Natural killer cell treated with Interleukin-12 subunit alpha and Interleukin-12 subunit beta and Interleukin-15 and Interleukin-18, amount 100 ng/mL, for 72 hours (primary cell): ENCODE data around the gene PTPRS. TPM values are rescaled to one million over a fixed set of nuclear protein-coding genes. Genes with fewer than 3 reads are reported as not detected.
A peak's percentile ranks its signal among the peaks of the same experiment; 100 is the strongest.
"Not testable (repeated sequence)": the region's sequence is repeated elsewhere in the genome, so short reads cannot be mapped to it uniquely, and the experiment has no call there.

Experiments
- ATAC-seq, 2 donors: fragments of 150-1000 bp; cut with Tn5 transposase in 1 of 2; sonication (Bioruptor Pico), chemical (Tn5 transposase) in 1 of 2; 2 replicates each; pipeline ENCODE4 v1.10.0; 2021
- DNase-seq: peaks from one replicate; pipeline ENCODE4 v3.0.0; 2022; ENCODE audit warnings: low spot score
- H3K27ac Mint-ChIP-seq, 2 donors: 1 replicate in 1 of 2; 2 replicates in 1 of 2; pipeline ENCODE4 v1.8.0; 2022; ENCODE audit warnings: mixed read lengths in 2 of 2, mild to moderate bottlenecking in 1 of 2, moderate library complexity in 1 of 2
- H3K27me3 Mint-ChIP-seq, 2 donors: 1 replicate in 1 of 2; 2 replicates in 1 of 2; pipeline ENCODE4 v1.8.0; 2022; ENCODE audit warnings: mixed read lengths in 2 of 2
- H3K36me3 Mint-ChIP-seq: one replicate; pipeline ENCODE4 v1.8.0; 2022; ENCODE audit warnings: mixed read lengths
- H3K4me1 Mint-ChIP-seq, 2 donors: 1 replicate in 1 of 2; 2 replicates in 1 of 2; pipeline ENCODE4 v1.8.0; 2022; ENCODE audit warnings: low read depth in 2 of 2, mixed read lengths in 2 of 2, mild to moderate bottlenecking in 1 of 2
- H3K4me3 Mint-ChIP-seq: one replicate; pipeline ENCODE4 v1.8.0; 2022; ENCODE audit warnings: mixed read lengths
- H3K9me3 Mint-ChIP-seq: 2 replicates; pipeline ENCODE4 v1.8.0; 2022; ENCODE audit warnings: mixed read lengths
- total RNA-seq, 2 donors: library from RNA; stranded (reverse); gene quantifications; one replicate each; pipeline ENCODE4 v1.2.3, GENCODE V29; 2022

The PTPRS gene
- total RNA-seq, 2 donors from 2014 or later = 0.17 to 0.33 TPM

- H3K4me1 Mint-ChIP-seq, ATAC-seq, H3K36me3 Mint-ChIP-seq, H3K4me3 Mint-ChIP-seq, H3K27ac Mint-ChIP-seq, DNase-seq, H3K9me3 Mint-ChIP-seq: not testable (repeated sequence)
- peaks cover 9 to 16% of the 10 kb centered on the region in 2 donors for H3K27me3 Mint-ChIP-seq
Measured at GRCh38 chr19:5361839-5362238, 21.2 kb upstream of the PTPRS start.

DNA sequence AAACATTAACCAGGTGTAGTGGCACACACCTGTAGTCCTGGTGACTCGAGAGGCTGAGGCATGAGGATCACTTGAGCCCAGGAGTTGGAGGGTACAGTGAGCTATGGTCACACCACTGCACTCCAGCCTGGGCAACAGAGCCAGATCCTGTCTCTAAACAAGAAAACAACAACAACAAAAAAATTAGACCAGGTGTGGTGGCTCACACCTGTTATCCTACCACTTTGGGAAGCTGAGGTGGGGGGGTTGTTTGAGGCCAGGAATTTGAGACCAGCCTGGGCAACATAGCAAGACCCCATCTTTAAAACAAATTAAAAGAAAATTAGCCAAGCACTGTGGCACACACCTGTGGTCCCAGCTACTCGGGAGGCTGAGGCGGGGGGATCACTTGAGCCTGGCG, 20.8 kb upstream of the PTPRS start:
- DNase-seq (no peak), ATAC-seq (no peak)
- Mint-ChIP-seq H3K4me3 (no peak overlapping the region), H3K9me3 (no peaks in the 10 kb centered on the region), H3K4me1 (no peaks in the 10 kb centered on the region), H3K27ac (no peak overlapping the region), H3K27me3 (peaks cover 12 to 16% of the 10 kb centered on the region in 2 donors), H3K36me3 (no peaks in the 10 kb centered on the region)

GRCh38 chr19:5360003-5360780, 19.6 kb upstream of the PTPRS start:
- Mint-ChIP-seq H3K27ac (no peak overlapping the region), H3K4me1 (no peaks in the 10 kb centered on the region), H3K36me3 (no peaks in the 10 kb centered on the region), H3K27me3 (peaks cover 20 to 24% of the 10 kb centered on the region in 2 donors), H3K9me3 (no peaks in the 10 kb centered on the region), H3K4me3 (no peak overlapping the region)
- no peak for ATAC-seq
- no peak for DNase-seq

DNA sequence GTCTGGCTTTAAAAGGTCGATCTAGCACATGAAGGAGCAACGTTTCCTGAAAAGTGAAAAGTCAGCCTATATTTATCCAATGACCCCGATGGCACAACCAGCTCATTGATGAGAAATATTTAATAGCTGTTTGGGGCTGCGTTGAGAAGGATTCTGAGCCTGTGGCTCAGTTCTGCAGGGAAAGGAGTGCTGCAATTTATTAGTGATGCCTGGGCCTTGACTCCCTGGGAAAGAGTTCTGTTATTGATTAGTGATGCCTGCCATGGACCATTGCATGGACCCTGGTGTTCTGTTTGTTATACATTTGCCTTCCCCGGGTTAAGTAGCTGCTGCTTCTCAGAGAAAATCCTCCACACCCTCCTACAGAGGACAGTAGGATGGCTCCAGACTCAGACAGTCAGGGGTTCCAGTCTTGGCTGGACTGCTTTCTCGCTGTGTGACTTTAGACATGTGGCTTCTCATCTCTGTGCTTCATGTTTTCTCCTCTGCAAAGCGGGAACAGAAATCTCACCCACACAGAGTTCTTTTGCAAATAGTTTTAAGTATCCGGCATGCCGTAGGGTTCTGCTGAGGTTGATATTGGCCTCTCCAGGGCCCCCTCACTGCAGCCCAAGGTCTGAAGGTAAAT, 17.7 kb upstream of the PTPRS start:
- ATAC-seq (no peak), DNase-seq (no peak)
- Mint-ChIP-seq H3K9me3 (no peaks in the 10 kb centered on the region), H3K4me3 (no peak overlapping the region), H3K27ac (no peak overlapping the region), H3K4me1 (no peaks in the 10 kb centered on the region), H3K27me3 (peaks cover 26 to 31% of the 10 kb centered on the region in 2 donors), H3K36me3 (no peaks in the 10 kb centered on the region)

DNA sequence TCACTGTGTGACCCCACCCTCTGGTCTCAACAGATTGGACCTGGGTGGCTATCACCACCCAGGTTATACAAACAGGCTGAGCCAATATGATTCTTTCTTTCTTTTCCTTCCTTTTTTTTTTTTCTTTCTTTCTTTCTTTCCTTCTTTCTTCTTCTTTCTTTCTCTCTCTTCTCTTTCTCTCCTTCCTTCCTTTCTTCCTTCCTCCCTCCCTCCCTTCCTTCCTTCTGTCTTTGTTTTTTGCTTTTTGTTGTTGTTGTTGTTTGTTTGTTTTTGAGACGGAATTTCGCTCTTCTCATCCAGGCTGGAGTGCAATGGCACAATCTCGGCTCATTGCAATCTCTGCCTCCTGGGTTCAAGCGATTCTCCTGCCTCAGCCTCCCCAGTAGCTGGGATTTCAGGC, 17.0 kb upstream of the PTPRS start:
- no peak overlapping the region for H3K4me3 Mint-ChIP-seq
- H3K27me3 Mint-ChIP-seq = peaks cover 26 to 30% of the 10 kb centered on the region in 2 donors
- no peaks in the 10 kb centered on the region for H3K36me3 Mint-ChIP-seq
- H3K27ac Mint-ChIP-seq = no peak overlapping the region
- DNase-seq = no peak
- no peaks in the 10 kb centered on the region for H3K9me3 Mint-ChIP-seq
- H3K4me1 Mint-ChIP-seq = no peaks in the 10 kb centered on the region
- ATAC-seq = no peak

DNA sequence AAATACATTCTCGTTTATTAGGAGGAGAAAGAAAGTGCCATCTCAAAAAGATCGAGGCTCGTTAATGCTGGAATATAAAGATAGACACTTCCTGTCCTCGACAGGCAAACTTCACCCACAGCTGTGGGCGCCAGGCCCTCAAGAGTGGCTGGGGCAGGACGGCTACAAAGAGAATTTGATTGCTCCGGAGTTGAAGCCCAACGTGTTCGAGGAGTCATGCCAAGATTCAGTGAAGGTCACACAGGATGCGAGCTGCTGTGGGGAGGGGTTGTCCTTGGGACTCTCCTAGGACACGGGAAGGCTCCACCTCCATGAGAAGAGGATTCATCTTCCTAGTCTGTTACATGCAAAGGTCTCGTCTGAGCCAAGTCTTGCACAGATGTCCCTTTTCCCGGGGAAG, 16.3 kb upstream of the PTPRS start:
- DNase-seq (no peak), ATAC-seq (no peak)
- H3K27ac Mint-ChIP-seq = no peak overlapping the region
- no peaks in the 10 kb centered on the region for H3K4me1 Mint-ChIP-seq
- H3K36me3 Mint-ChIP-seq = no peaks in the 10 kb centered on the region
- peaks cover 26 to 30% of the 10 kb centered on the region in 2 donors for H3K27me3 Mint-ChIP-seq
- H3K9me3 Mint-ChIP-seq = no peaks in the 10 kb centered on the region
- no peak overlapping the region for H3K4me3 Mint-ChIP-seq

DNA sequence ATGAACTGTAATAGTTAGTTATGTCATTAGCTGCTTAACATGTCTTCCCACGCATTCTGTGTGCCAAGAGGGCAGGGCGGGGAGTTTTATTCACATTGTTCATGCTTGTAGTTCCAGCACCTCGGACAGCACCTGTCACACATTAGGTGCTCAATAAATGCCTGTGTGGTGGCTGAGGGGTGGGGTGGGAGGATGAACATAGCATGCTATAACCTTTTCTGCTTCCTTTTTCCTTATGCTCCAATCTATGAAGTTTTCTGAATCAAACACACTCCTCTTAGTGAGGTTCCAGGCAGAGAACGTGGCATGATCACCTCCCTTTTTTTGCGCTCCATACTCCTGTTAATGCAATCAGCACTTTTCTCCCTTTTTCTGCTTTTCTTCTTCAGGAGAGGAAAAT, 15.8 kb upstream of the PTPRS start:
- Mint-ChIP-seq H3K4me3 (no peak overlapping the region), H3K4me1 (no peaks in the 10 kb centered on the region), H3K27ac (no peak overlapping the region), H3K9me3 (no peaks in the 10 kb centered on the region), H3K27me3 (peaks cover 26 to 30% of the 10 kb centered on the region in 2 donors), H3K36me3 (no peaks in the 10 kb centered on the region)
- ATAC-seq (no peak), DNase-seq (no peak)

DNA sequence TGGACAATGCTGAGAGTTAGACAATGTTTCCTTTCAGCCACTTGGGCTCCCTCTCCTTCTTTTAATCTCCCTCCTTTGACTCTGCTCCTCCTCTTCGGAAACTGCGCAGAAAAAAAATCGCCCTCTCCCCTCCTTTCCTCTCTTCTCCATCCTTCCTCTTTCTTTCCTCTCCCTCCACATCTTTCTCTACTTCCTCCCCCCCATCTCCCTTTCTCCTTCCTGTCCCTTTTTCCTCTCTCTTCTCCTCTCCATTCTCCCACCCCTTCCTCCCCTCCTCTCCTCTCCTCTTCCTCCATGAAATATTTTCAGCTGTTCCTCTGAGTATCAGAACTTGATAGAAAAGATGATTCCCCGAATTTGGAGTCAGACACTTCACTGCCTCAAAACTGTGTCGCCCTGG, 15.1 kb upstream of the PTPRS start:
- Mint-ChIP-seq H3K36me3 (no peaks in the 10 kb centered on the region), H3K27me3 (peaks cover 26 to 30% of the 10 kb centered on the region in 2 donors), H3K9me3 (no peaks in the 10 kb centered on the region), H3K4me1 (no peaks in the 10 kb centered on the region), H3K4me3 (no peak overlapping the region), H3K27ac (no peak overlapping the region)
- DNase-seq (no peak), ATAC-seq (no peak)

- no peak overlapping the region for H3K4me3 Mint-ChIP-seq
- peaks cover 25 to 30% of the 10 kb centered on the region in 2 donors for H3K27me3 Mint-ChIP-seq
- H3K36me3 Mint-ChIP-seq = no peaks in the 10 kb centered on the region
- DNase-seq (no peak), ATAC-seq (no peak)
- H3K27ac Mint-ChIP-seq = no peak overlapping the region
- no peaks in the 10 kb centered on the region for H3K9me3 Mint-ChIP-seq
- H3K4me1 Mint-ChIP-seq = no peaks in the 10 kb centered on the region
Measured at GRCh38 chr19:5355076-5355475, 14.5 kb upstream of the PTPRS start.

GRCh38 chr19:5354403-5354802, 13.8 kb upstream of the PTPRS start:
- peak; percentile 22 to 57 for ATAC-seq

DNA sequence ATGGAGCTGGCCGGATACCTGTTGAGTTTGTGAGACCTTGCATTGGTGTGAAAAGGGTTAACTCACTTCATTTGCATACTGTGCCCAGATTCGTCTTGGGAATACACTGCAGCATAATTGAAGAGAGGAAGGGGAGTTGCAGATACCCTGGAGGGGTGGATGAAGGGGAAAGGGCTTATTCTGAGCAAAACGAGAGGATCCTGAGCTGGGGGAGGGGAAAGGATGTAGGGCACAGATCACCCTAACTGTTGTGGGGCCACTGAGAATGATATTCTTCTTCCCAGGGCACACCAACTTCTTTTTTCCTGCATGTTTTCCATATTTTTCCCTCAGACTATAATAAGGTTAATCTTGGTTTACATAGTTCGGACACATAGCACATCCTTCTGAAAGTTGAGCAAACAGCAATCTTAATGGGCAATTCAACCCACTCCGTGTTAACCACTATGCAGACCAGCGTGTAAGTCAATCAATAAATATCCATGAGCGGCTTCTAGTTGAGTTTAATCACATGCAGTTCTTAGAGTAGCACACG, 11.7 kb upstream of the PTPRS start:
- H3K4me1 Mint-ChIP-seq = no peaks in the 10 kb centered on the region
- no peak for DNase-seq
- H3K36me3 Mint-ChIP-seq = no peaks in the 10 kb centered on the region
- peaks cover 21 to 24% of the 10 kb centered on the region in 2 donors for H3K27me3 Mint-ChIP-seq
- no peaks in the 10 kb centered on the region for H3K9me3 Mint-ChIP-seq
- H3K4me3 Mint-ChIP-seq = no peak overlapping the region
- H3K27ac Mint-ChIP-seq = no peak overlapping the region
- no peak for ATAC-seq

More at GRCh38 chr19:5354403-5354802, 13.8 kb upstream of the PTPRS start:
- Mint-ChIP-seq H3K4me3 (no peak overlapping the region), H3K27me3 (peaks cover 24 to 30% of the 10 kb centered on the region in 2 donors), H3K36me3 (no peaks in the 10 kb centered on the region), H3K4me1 (no peaks in the 10 kb centered on the region), H3K27ac (no peak overlapping the region), H3K9me3 (no peaks in the 10 kb centered on the region)
- no peak for DNase-seq

DNA sequence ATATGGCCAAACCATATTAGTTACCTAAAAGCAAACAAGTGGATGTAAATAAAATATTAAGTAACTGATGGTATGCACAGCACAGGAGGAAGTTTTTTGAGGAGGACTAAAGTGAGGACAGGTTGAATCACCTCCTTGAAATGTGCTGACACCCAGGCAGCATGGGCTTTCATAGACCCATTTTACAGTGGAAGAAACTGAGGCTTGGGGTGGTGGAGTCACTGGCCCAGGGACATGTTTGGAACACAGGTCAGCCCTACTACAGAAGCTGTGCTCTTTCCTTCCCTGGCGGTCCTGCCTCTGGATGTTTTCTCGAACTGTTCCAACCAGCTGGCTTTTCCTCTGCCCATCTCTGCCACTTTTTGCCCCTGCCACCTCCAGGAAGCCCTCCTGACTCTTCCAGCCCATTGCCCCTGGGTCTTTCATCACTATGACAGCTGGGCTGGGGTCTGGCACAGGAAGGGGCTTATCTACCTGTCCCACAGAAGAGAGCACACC, 11.2 kb upstream of the PTPRS start:
- H3K36me3 Mint-ChIP-seq = no peaks in the 10 kb centered on the region
- no peak overlapping the region for H3K4me3 Mint-ChIP-seq
- ATAC-seq (no peak), DNase-seq (no peak)
- no peaks in the 10 kb centered on the region for H3K4me1 Mint-ChIP-seq
- peaks cover 23 to 27% of the 10 kb centered on the region in 2 donors for H3K27me3 Mint-ChIP-seq
- no peaks in the 10 kb centered on the region for H3K9me3 Mint-ChIP-seq
- H3K27ac Mint-ChIP-seq = no peak overlapping the region

DNA sequence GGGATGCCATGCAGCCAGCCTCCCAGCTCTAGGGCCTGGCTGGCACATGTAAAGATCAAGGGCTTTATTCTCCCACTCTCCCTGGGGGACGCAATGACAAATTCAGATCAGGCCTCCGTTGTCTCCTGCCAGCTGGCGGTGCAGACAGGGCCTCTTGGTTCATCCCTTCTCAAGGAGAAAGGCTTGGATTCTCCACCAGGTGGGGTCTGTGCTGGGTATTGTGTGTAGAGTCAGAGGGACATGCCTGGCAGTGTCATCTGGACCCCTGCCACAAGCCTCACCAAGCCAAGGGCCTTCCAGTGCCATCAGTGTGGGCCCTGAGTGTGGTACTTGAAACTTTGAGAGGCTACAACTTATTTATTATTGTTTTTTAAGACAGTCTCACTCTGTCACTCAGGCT, 8.4 kb upstream of the PTPRS start:
- no peaks in the 10 kb centered on the region for H3K36me3 Mint-ChIP-seq
- no peaks in the 10 kb centered on the region for H3K9me3 Mint-ChIP-seq
- peaks cover 3 to 4% of the 10 kb centered on the region in 2 donors for H3K4me1 Mint-ChIP-seq
- H3K27me3 Mint-ChIP-seq = peaks cover 12 to 21% of the 10 kb centered on the region in 2 donors
- no peak overlapping the region for H3K4me3 Mint-ChIP-seq
- DNase-seq (no peak), ATAC-seq (no peak)
- no peak overlapping the region for H3K27ac Mint-ChIP-seq

- H3K36me3 Mint-ChIP-seq = no peaks in the 10 kb centered on the region
- no peak overlapping the region for H3K4me3 Mint-ChIP-seq
Measured at GRCh38 chr19:5345895-5346386, 5.3 kb upstream of the PTPRS start.

More at GRCh38 chr19:5345895-5346386, 5.3 kb upstream of the PTPRS start:
- no peak overlapping the region for H3K27ac Mint-ChIP-seq
- H3K9me3 Mint-ChIP-seq = peaks cover 3% of the 10 kb centered on the region
- peak in 1 of 2 donors; percentile 20 for ATAC-seq
- no peak for DNase-seq
- H3K4me1 Mint-ChIP-seq = peaks cover 9 to 12% of the 10 kb centered on the region in 2 donors
- H3K27me3 Mint-ChIP-seq = peaks cover 14 to 22% of the 10 kb centered on the region in 2 donors
